ENCODE results near the gene NMB. TPM values are rescaled to one million over a fixed set of nuclear protein-coding genes. Genes with fewer than 3 reads are reported as not detected.

Gene NMB
- total RNA-seq, 1 donor from 2014 or later = 2.9 TPM

- TF ChIP-seq CTCF (IDR thresholded peaks at IDR 0.05) = no peak
- Mint-ChIP-seq H3K27me3 (no peaks in the 10 kb centered on the region), H3K4me3 (peak overlapping the region; percentile 83), H3K4me1 (peaks cover 35% of the 10 kb centered on the region), H3K9me3 (no peaks in the 10 kb centered on the region), H3K36me3 (ENCODE audit: low read depth) (peaks cover 3% of the 10 kb centered on the region), H3K27ac (peak overlapping the region; percentile 88)
- ATAC-seq (ENCODE audit: low read depth) = no peak
- intact Hi-C loops (cut with micrococcal nuclease) = loop anchor here (1.0 to 10.0 kb wide), 8 partner anchors 27 to 386 kb away; partner anchors contain the start of genes PDE8A, SEC11A and ZNF592
- DNase-seq = no peak
- CTCF ChIA-PET = interaction anchor here (0.9 to 1.8 kb wide), 4 partner anchors 20 to 163 kb away, joined by 3 to 6 read pairs (median 4); no protein-coding TSS in a partner anchor
- POLR2A ChIA-PET = interaction anchor here (0.5 to 6.4 kb wide), 16 partner anchors 9 to 322 kb away, joined by 3 to 70 read pairs (median 4); partner anchors contain the start of genes SEC11A, ZNF592 and ZSCAN2
These were observed 901 bp upstream of the NMB start for GRCh38 chr15:84658788-84659411.

GRCh38 chr15:84657748-84658079 lies 285 bp downstream of the NMB start:
- H3K4me3 Mint-ChIP-seq = peak overlapping the region; percentile 78
- H3K27me3 Mint-ChIP-seq = no peaks in the 10 kb centered on the region
- no peak for DNase-seq
- CTCF ChIA-PET = interaction anchor here (1.3 to 3.9 kb wide), 3 partner anchors 70 to 271 kb away, joined by 3 to 15 read pairs (median 4); no protein-coding TSS in a partner anchor
- H3K9me3 Mint-ChIP-seq = no peaks in the 10 kb centered on the region
- H3K27ac Mint-ChIP-seq = peak overlapping the region; percentile 50
- intact Hi-C loops (cut with micrococcal nuclease) = loop anchor here (1.0 to 10.0 kb wide), 8 partner anchors 29 to 387 kb away; partner anchors contain the start of genes PDE8A, SEC11A and ZNF592
- no peak for ATAC-seq (ENCODE audit: low read depth)
- H3K36me3 Mint-ChIP-seq (ENCODE audit: low read depth) = peaks cover 6% of the 10 kb centered on the region
- peaks cover 46% of the 10 kb centered on the region for H3K4me1 Mint-ChIP-seq
- POLR2A ChIA-PET = interaction anchor here (1.3 to 6.4 kb wide), 4 partner anchors 59 to 323 kb away, joined by 6 to 70 read pairs (median 12); partner anchors contain the start of genes SEC11A and ZNF592
- TF ChIP-seq CTCF (IDR thresholded peaks at IDR 0.05) = no peak

- Mint-ChIP-seq H3K27ac (no peak overlapping the region), H3K36me3 (ENCODE audit: low read depth) (peaks cover 10% of the 10 kb centered on the region), H3K27me3 (no peaks in the 10 kb centered on the region), H3K4me3 (peak overlapping the region; percentile 78), H3K9me3 (no peaks in the 10 kb centered on the region), H3K4me1 (peaks cover 49% of the 10 kb centered on the region)
- no peak for TF ChIP-seq CTCF (IDR thresholded peaks at IDR 0.05)
- ChIA-PET POLR2A (interaction anchor here (1.2 to 6.4 kb wide), 6 partner anchors 24 to 92 kb away, joined by 3 to 70 read pairs (median 8); partner anchors contain the start of gene SEC11A), CTCF (interaction anchor here (1.3 to 3.9 kb wide), 4 partner anchors 25 to 271 kb away, joined by 4 to 15 read pairs (median 5); no protein-coding TSS in a partner anchor)
- DNase-seq = no peak
- intact Hi-C loops (cut with micrococcal nuclease) = loop anchor here (10.0 kb wide), 1 partner anchor 388 kb away; no protein-coding TSS in a partner anchor
- ATAC-seq (ENCODE audit: low read depth) = no peak
These were observed 1.0 kb downstream of the NMB start for GRCh38 chr15:84656972-84657371.

- Mint-ChIP-seq H3K27ac (peak overlapping the region; percentile 95), H3K4me1 (peaks cover 45% of the 10 kb centered on the region), H3K4me3 (peak overlapping the region; percentile 99), H3K27me3 (no peaks in the 10 kb centered on the region), H3K9me3 (no peaks in the 10 kb centered on the region), H3K36me3 (ENCODE audit: low read depth) (peaks cover 20% of the 10 kb centered on the region)
- ChIA-PET POLR2A (interaction anchor here (0.6 to 6.4 kb wide), 14 partner anchors 10 to 389 kb away, joined by 3 to 70 read pairs (median 4); partner anchors contain the start of genes SEC11A and ZSCAN2), CTCF (interaction anchor here (1.4 to 3.9 kb wide), 5 partner anchors 23 to 274 kb away, joined by 3 to 15 read pairs (median 4); no protein-coding TSS in a partner anchor)
- intact Hi-C loops (cut with micrococcal nuclease) = loop anchor here (1.0 to 10.0 kb wide), 10 partner anchors 24 to 390 kb away; partner anchors contain the start of genes PDE8A, SEC11A and ZNF592
- DNase-seq (peak; percentile 63), ATAC-seq (ENCODE audit: low read depth) (peak; percentile 56)
- peak; percentile 25 for TF ChIP-seq CTCF (IDR thresholded peaks at IDR 0.05)
These were observed 3.1 kb downstream of the NMB start for GRCh38 chr15:84654689-84655453.

All from activated B cell treated with CpG ODN at 0.5 μM for 24 hours (primary cell).